Spleen (tissue), 11 donors: ENCODE data around the gene STARD13. TPM values are rescaled to one million over a fixed set of nuclear protein-coding genes. Genes with fewer than 3 reads are reported as not detected.

ENCODE experiments used
- DNase-seq: peaks from one replicate; pipeline ENCODE4 v3.0.0-alpha.2; 2020
- H3K27ac ChIP-seq, 8 donors: fragments of 200-600 bp; sonication (generic) in 7 of 8; 1 replicate in 4 of 8; 2 replicates in 4 of 8; pipeline versions ENCODE4 v1.5.0 to v1.8.0; 2016 to 2021; ENCODE audit warnings: inconsistent platforms in 4 of 8, mild to moderate bottlenecking in 4 of 8, moderate library complexity in 1 of 8
- H3K27me3 ChIP-seq, 7 donors: fragments of 200-600 bp; sonication (generic) in 6 of 7; replicated peaks in 1 of 7; 1 replicate in 4 of 7; 2 replicates in 3 of 7; pipeline versions ENCODE4 v1.5.0 to v1.8.0; 2016 to 2021; ENCODE audit warnings: inconsistent platforms in 3 of 7, mild to moderate bottlenecking in 1 of 7
- H3K36me3 ChIP-seq, 6 donors: fragments of 200-600 bp; sonication (generic) in 5 of 6; 1 replicate in 4 of 6; 2 replicates in 2 of 6; pipeline versions ENCODE4 v1.5.0 to v1.8.0; 2016 to 2021; ENCODE audit warnings: inconsistent platforms in 2 of 6
- H3K4me1 ChIP-seq, 6 donors: fragments of 200-600 bp; sonication (generic) in 5 of 6; 1 replicate in 3 of 6; 2 replicates in 3 of 6; pipeline versions ENCODE4 v1.5.0 to v1.8.0; 2016 to 2021; ENCODE audit warnings: inconsistent platforms in 3 of 6
- H3K4me3 ChIP-seq, 8 donors: fragments of 200-600 bp; sonication (generic) in 7 of 8; 1 replicate in 4 of 8; 2 replicates in 4 of 8; pipeline versions ENCODE4 v1.5.0 to v1.8.0; 2016 to 2021; ENCODE audit warnings: inconsistent platforms in 4 of 8, mild to moderate bottlenecking in 4 of 8, moderate library complexity in 2 of 8
- H3K9me3 ChIP-seq, 8 donors: fragments of 200-600 bp; sonication (generic) in 7 of 8; 1 replicate in 4 of 8; 2 replicates in 4 of 8; pipeline versions ENCODE4 v1.5.0 to v1.8.0; 2016 to 2021; ENCODE audit warnings: inconsistent platforms in 4 of 8
- CTCF ChIP-seq, 11 experiments: fragments of 200-600 bp in 7 of 11; fragments of 450-650 bp in 4 of 11; sonication (generic) in 4 of 11; IDR thresholded peaks in 8 of 11; conservative IDR thresholded peaks in 3 of 11; 1 replicate in 7 of 11; 2 replicates in 4 of 11; pipeline versions ENCODE4 v1.4.0 to v1.8.0; 2016 to 2021; ENCODE audit warnings: antibody characterized with exemption in 11 of 11, inconsistent platforms in 4 of 11, mild to moderate bottlenecking in 1 of 11
- POLR2A ChIP-seq, 3 donors: fragments of 450-650 bp; IDR thresholded peaks; one replicate each; pipeline ENCODE4 v1.5.1; 2017; ENCODE audit warnings: antibody characterized with exemption in 3 of 3, mild to moderate bottlenecking in 1 of 3
- POLR2AphosphoS5 ChIP-seq, 3 donors: sonication (generic); formaldehyde crosslinking; IDR thresholded peaks; one replicate each; pipeline ENCODE4 v1.5.1; 2017; ENCODE audit warnings: antibody characterized with exemption in 3 of 3
- WGBS, 5 donors: extraction: QIAGEN DNeasy Blood & Tissue Kit in 3 of 5; methylation state at CpG; one replicate each; pipeline versions ENCODE4 v1.1.5 to v1.1.7; 2013 to 2018; 5-methylcytosine and 5-hydroxymethylcytosine counted together
- intact Hi-C: fragments of 100-400 bp; cut with DNase I; formaldehyde crosslinking; loops from one replicate; pipeline ENCODE4 v1.15.0; 2023; ENCODE audit warnings: low total_unique reads
- polyA plus RNA-seq, 3 donors: library from polyadenylated mRNA; stranded (reverse); fragments of 200-250 nt; gene quantifications; one replicate each; pipeline ENCODE4 v1.2.1, GENCODE V29; 2013
- total RNA-seq, 7 donors: library from RNA; depleted of rRNA in 3 of 7; stranded (reverse); fragments of >200 nt in 3 of 7; fragmentation: NEBNext Ultra II Directional in 4 of 7; extraction: Animal tissue kit (Norgen Biotek cat#: 25700) in 4 of 7; gene quantifications; one replicate each; pipeline versions ENCODE4 v1.1.0 to v1.2.1, GENCODE V29; 2016 to 2021
- donor health status: healthy with polysubstance abuse.
- donor health status: DM: no; HTN: no; CAD: no; lungs with moderate emphysema.
- donor health status: DM: no; HTN: no; CAD: no.
- donor health status: Bipolar disorder and iron deficiency.
- donor health status: healthy.
- donor health status: DM: no; HTN: no; CAD: no.
- donor health status: DM: yes; HTN: yes; CAD: no.

STARD13 gene
- total and polyA plus RNA-seq, 10 donors: 1.4 to 58.1 (median 26.7) TPM

- intact Hi-C loops: no loop called here
- Histone ChIP-seq H3K9me3 (no peaks in the 10 kb centered on the region), H3K4me1 (peaks cover 0 to 34% (median 20%) of the 10 kb centered on the region in 6 donors), H3K27me3 (no peaks in the 10 kb centered on the region), H3K27ac (peak overlapping the region in 5 of 8 donors; percentile 7 to 68 (median 39)), H3K36me3 (peaks cover 0 to 85% (median 2%) of the 10 kb centered on the region in 6 donors), H3K4me3 (peak overlapping the region in 1 of 8 donors; percentile 30)
- no peak for DNase-seq
- 78 to 95% (median 88%) methylated on average over 5 of the region's 5 CpGs for WGBS, 5 donors
- no peak for TF ChIP-seq POLR2A (IDR thresholded peaks at IDR 0.05)
- no peak for TF ChIP-seq CTCF (IDR thresholded peaks at IDR 0.05 in 8 of 11, conservative IDR thresholded peaks at IDR 0.05 in 3 of 11)
Observed at GRCh38 chr13:33110386-33110712, 175.2 kb downstream of the STARD13 start.

GRCh38 chr13:33109801-33110200 is 175.8 kb downstream of the STARD13 start:
- H3K27ac ChIP-seq: peak overlapping the region in 1 of 8 donors; percentile 68
- peak overlapping the region in 1 of 8 donors; percentile 15 for H3K4me3 ChIP-seq
- 64 to 91% (median 87%) methylated on average over 10 of the region's 10 CpGs for WGBS, 5 donors
- peaks cover 0 to 36% (median 20%) of the 10 kb centered on the region in 6 donors for H3K4me1 ChIP-seq
- TF ChIP-seq POLR2AphosphoS5 (IDR thresholded peaks at IDR 0.05): peak in 1 of 3 donors; percentile 12
- peak in 1 of 11 experiments; percentile 9 for TF ChIP-seq CTCF (IDR thresholded peaks at IDR 0.05 in 8 of 11, conservative IDR thresholded peaks at IDR 0.05 in 3 of 11)
- TF ChIP-seq POLR2A (IDR thresholded peaks at IDR 0.05): no peak
- no peaks in the 10 kb centered on the region for H3K9me3 ChIP-seq
- no peaks in the 10 kb centered on the region for H3K27me3 ChIP-seq
- intact Hi-C loops: no loop called here
- peaks cover 0 to 87% (median 2%) of the 10 kb centered on the region in 6 donors for H3K36me3 ChIP-seq
- no peak for DNase-seq

- TF ChIP-seq CTCF (IDR thresholded peaks at IDR 0.05 in 8 of 11, conservative IDR thresholded peaks at IDR 0.05 in 3 of 11) (no peak), POLR2AphosphoS5 (IDR thresholded peaks at IDR 0.05) (no peak), POLR2A (IDR thresholded peaks at IDR 0.05) (no peak)
- H3K27me3 ChIP-seq: no peaks in the 10 kb centered on the region
- H3K27ac ChIP-seq: peak overlapping the region in 1 of 8 donors; percentile 68
- WGBS, 5 donors: 61 to 78% (median 68%) methylated on average over 2 of the region's 2 CpGs
- peaks cover 0 to 36% (median 20%) of the 10 kb centered on the region in 6 donors for H3K4me1 ChIP-seq
- H3K4me3 ChIP-seq: peak overlapping the region in 1 of 8 donors; percentile 15
- H3K9me3 ChIP-seq: no peaks in the 10 kb centered on the region
- no peak for DNase-seq
- peaks cover 0 to 88% (median 2%) of the 10 kb centered on the region in 6 donors for H3K36me3 ChIP-seq
- intact Hi-C loops: no loop called here
Observed at GRCh38 chr13:33109271-33109697, 176.3 kb downstream of the STARD13 start.

GRCh38 chr13:33108620-33109019 is 176.9 kb downstream of the STARD13 start:
- intact Hi-C loops: no loop called here
- Histone ChIP-seq H3K27ac (no peak overlapping the region), H3K36me3 (peaks cover 0 to 81% (median 2%) of the 10 kb centered on the region in 6 donors), H3K4me1 (peaks cover 0 to 36% (median 20%) of the 10 kb centered on the region in 6 donors), H3K27me3 (no peaks in the 10 kb centered on the region), H3K4me3 (no peak overlapping the region), H3K9me3 (no peaks in the 10 kb centered on the region)
- no peak for DNase-seq
- TF ChIP-seq CTCF (IDR thresholded peaks at IDR 0.05 in 8 of 11, conservative IDR thresholded peaks at IDR 0.05 in 3 of 11) (no peak), POLR2A (IDR thresholded peaks at IDR 0.05) (no peak), POLR2AphosphoS5 (IDR thresholded peaks at IDR 0.05) (no peak)
- 90 to 99% (median 93%) methylated on average over 5 of the region's 5 CpGs for WGBS, 5 donors
